NCI-H226 (cell line): Measurements from ENCODE around the gene FEM1B.
"Not testable (repeated sequence)": the region's sequence is repeated elsewhere in the genome, so short reads cannot be mapped to it uniquely, and the experiment has no call there.

ENCODE experiments used
- DNase-seq: peaks from one replicate; pipeline ENCODE4 v3.0.0-alpha.2; 2015

FEM1B gene

GRCh38 chr15:68277603-68278344 is at the start of gene FEM1B:
FEM1B (plus strand) TSS chr15:68277745; CDS start chr15:68278418, 673 bp downstream.
- peak; percentile 93 for DNase-seq

- DNase-seq, result no peak
Measured at GRCh38 chr15:68228143-68228970, 49.2 kb upstream of the FEM1B start.

- DNase-seq, result no peak
Measured at GRCh38 chr15:68228971-68229385, 48.6 kb upstream of the FEM1B start.

GRCh38 chr15:68229386-68230156 is 48.0 kb upstream of the FEM1B start, which contains the start of gene CLN6:
CLN6 (minus strand) TSS chr15:68229728; CDS start chr15:68229584, 144 bp downstream.
- DNase-seq, result peak; percentile 75

- no peak for DNase-seq
Measured at GRCh38 chr15:68230157-68231100, 47.1 kb upstream of the FEM1B start.

- DNase-seq, result no peak
Measured at GRCh38 chr15:68231102-68231818, 46.3 kb upstream of the FEM1B start.

GRCh38 chr15:68232449-68232848 is 45.1 kb upstream of the FEM1B start:
- no peak for DNase-seq

GRCh38 chr15:68232937-68233336 is 44.6 kb upstream of the FEM1B start:
- no peak for DNase-seq

GRCh38 chr15:68234060-68234459 is 43.5 kb upstream of the FEM1B start:
- no peak for DNase-seq

GRCh38 chr15:68234520-68234919 is 43.0 kb upstream of the FEM1B start:
- DNase-seq, result not testable (repeated sequence)

GRCh38 chr15:68235022-68235421 is 42.5 kb upstream of the FEM1B start:
- DNase-seq, result no peak

- no peak for DNase-seq
Measured at GRCh38 chr15:68239025-68239424, 38.5 kb upstream of the FEM1B start.

GRCh38 chr15:68241088-68241935 is 36.2 kb upstream of the FEM1B start:
- no peak for DNase-seq

- no peak for DNase-seq
Measured at GRCh38 chr15:68244235-68244634, 33.3 kb upstream of the FEM1B start.

- no peak for DNase-seq
Measured at GRCh38 chr15:68249058-68249713, 28.4 kb upstream of the FEM1B start.

- peak; percentile 58 for DNase-seq
Measured at GRCh38 chr15:68252925-68253534, 24.5 kb upstream of the FEM1B start.

- peak; percentile 79 for DNase-seq
Measured at GRCh38 chr15:68256675-68257450, 20.7 kb upstream of the FEM1B start.

GRCh38 chr15:68258692-68259091 is 18.9 kb upstream of the FEM1B start:
- DNase-seq, result peak; percentile 61
